CD8-positive, alpha-beta memory T cell (primary cell): ENCODE results near the gene GTF3C5. TPM values are rescaled to one million over a fixed set of nuclear protein-coding genes. Genes with fewer than 3 reads are reported as not detected.
A peak's percentile ranks its signal among the peaks of the same experiment; 100 is the strongest.

Experiments
- CTCF ChIA-PET: fragments of 350-600 bp; sonication (Branson Sonifier 250); formaldehyde crosslinking; loops from one replicate; lab custom pipeline; 2021; ENCODE audit warnings: antibody characterized with exemption; lab: Charles Lee
- POLR2A ChIA-PET: fragments of 350-600 bp; sonication (Branson Sonifier 250); formaldehyde crosslinking; loops from one replicate; lab custom pipeline; 2021; ENCODE audit warnings: antibody characterized with exemption; lab: Charles Lee
- DNase-seq, 5 donors: peaks; one replicate each; pipeline versions ENCODE4 v3.0.0 to v3.0.0-alpha.2; 2020 to 2022; ENCODE audit warnings: mixed read lengths in 1 of 5
- H3K27ac ChIP-seq: one replicate; pipeline ENCODE4 v1.7.0; 2013; ENCODE audit warnings: low read depth, mild to moderate bottlenecking, low read length, moderate library complexity
- H3K27me3 ChIP-seq: 2 replicates; pipeline ENCODE4 v1.7.0; 2013; ENCODE audit warnings: low read length, mild to moderate bottlenecking; ENCODE audit not compliant: insufficient read depth, poor library complexity, severe bottlenecking
- H3K36me3 ChIP-seq: 2 replicates; pipeline ENCODE4 v1.7.0; 2013; ENCODE audit warnings: mild to moderate bottlenecking, low read length, moderate library complexity; ENCODE audit not compliant: insufficient read depth
- H3K4me1 ChIP-seq: 2 replicates; pipeline ENCODE4 v1.7.0; 2013; ENCODE audit warnings: mild to moderate bottlenecking, low read length, moderate library complexity; ENCODE audit not compliant: insufficient read depth
- H3K4me3 ChIP-seq: 2 replicates; pipeline ENCODE4 v1.7.0; 2013; ENCODE audit warnings: mild to moderate bottlenecking, low read length
- H3K9me3 ChIP-seq: 2 replicates; pipeline ENCODE4 v1.7.0; 2013; ENCODE audit warnings: mild to moderate bottlenecking, low read length
- H3K27ac Mint-ChIP-seq, 8 donors: one replicate each; pipeline ENCODE4 v1.8.0; 2020 to 2021; ENCODE audit warnings: mixed read lengths in 8 of 8, mild to moderate bottlenecking in 6 of 8, inconsistent platforms in 3 of 8, moderate library complexity in 3 of 8
- H3K27me3 Mint-ChIP-seq, 2 donors: one replicate each; pipeline ENCODE4 v1.8.0; 2020 to 2021; ENCODE audit warnings: mixed read lengths in 2 of 2, mild to moderate bottlenecking in 1 of 2, moderate library complexity in 1 of 2
- H3K36me3 Mint-ChIP-seq, 3 donors: one replicate each; pipeline ENCODE4 v1.8.0; 2020 to 2021; ENCODE audit warnings: mixed read lengths in 3 of 3, inconsistent platforms in 1 of 3, mild to moderate bottlenecking in 1 of 3
- H3K4me1 Mint-ChIP-seq, 3 donors: one replicate each; pipeline ENCODE4 v1.8.0; 2020 to 2021; ENCODE audit warnings: mixed read lengths in 3 of 3, inconsistent platforms in 1 of 3, mild to moderate bottlenecking in 1 of 3
- H3K4me3 Mint-ChIP-seq, 7 donors: one replicate each; pipeline ENCODE4 v1.8.0; 2020 to 2021; ENCODE audit warnings: mixed read lengths in 7 of 7, mild to moderate bottlenecking in 6 of 7, moderate library complexity in 4 of 7, inconsistent platforms in 2 of 7
- H3K9me3 Mint-ChIP-seq, 5 donors: one replicate each; pipeline ENCODE4 v1.8.0; 2020 to 2022; ENCODE audit warnings: mixed read lengths in 5 of 5, mild to moderate bottlenecking in 3 of 5, moderate library complexity in 2 of 5, inconsistent platforms in 1 of 5
- polyA plus RNA-seq: library from polyadenylated mRNA; unstranded; fragments of 300-500 nt; fragmentation: Illumina TruSeq; gene quantifications from one replicate; pipeline ENCODE4 v1.2.3, GENCODE V29; 2021
- total RNA-seq, 2 experiments: library from RNA; stranded (reverse); gene quantifications; one replicate each; pipeline ENCODE4 v1.2.3, GENCODE V29; 2021

GTF3C5 gene, protein sequence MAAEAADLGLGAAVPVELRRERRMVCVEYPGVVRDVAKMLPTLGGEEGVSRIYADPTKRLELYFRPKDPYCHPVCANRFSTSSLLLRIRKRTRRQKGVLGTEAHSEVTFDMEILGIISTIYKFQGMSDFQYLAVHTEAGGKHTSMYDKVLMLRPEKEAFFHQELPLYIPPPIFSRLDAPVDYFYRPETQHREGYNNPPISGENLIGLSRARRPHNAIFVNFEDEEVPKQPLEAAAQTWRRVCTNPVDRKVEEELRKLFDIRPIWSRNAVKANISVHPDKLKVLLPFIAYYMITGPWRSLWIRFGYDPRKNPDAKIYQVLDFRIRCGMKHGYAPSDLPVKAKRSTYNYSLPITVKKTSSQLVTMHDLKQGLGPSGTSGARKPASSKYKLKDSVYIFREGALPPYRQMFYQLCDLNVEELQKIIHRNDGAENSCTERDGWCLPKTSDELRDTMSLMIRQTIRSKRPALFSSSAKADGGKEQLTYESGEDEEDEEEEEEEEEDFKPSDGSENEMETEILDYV
- total RNA-seq = 10 to 100 TPM; 87.8 to 91.8 TPM
- 38.5 TPM for polyA plus RNA-seq

- peak within 1 kb of the TSS; percentile 87 for H3K27ac ChIP-seq
- ChIA-PET CTCF (interaction anchor here (1.0 to 4.4 kb wide), 9 partner anchors 8 to 456 kb away, joined by 3 to 33 read pairs (median 7); no protein-coding TSS in a partner anchor), POLR2A (interaction anchor here (0.6 to 2.0 kb wide), 12 partner anchors 11 to 797 kb away, joined by 3 to 20 read pairs (median 4); partner anchors contain the start of genes DDX31 and TSC1)
- H3K36me3 ChIP-seq = no peaks in the 10 kb centered on the region
- peak within 1 kb of the TSS; percentile 95 to 100 (median 97) for H3K27ac Mint-ChIP-seq
- H3K36me3 Mint-ChIP-seq = peaks cover 0 to 17% (median 3%) of the 10 kb centered on the region in 3 donors
- no peaks in the 10 kb centered on the region for H3K9me3 ChIP-seq
- H3K4me1 Mint-ChIP-seq = peaks cover 49 to 76% (median 59%) of the 10 kb centered on the region in 3 donors
- peak within 1 kb of the TSS; percentile 94 to 99 (median 96) for H3K4me3 Mint-ChIP-seq
- H3K9me3 Mint-ChIP-seq = no peaks in the 10 kb centered on the region
- peaks cover 0 to 1% of the 10 kb centered on the region in 2 donors for H3K27me3 Mint-ChIP-seq
- peak within 1 kb of the TSS; percentile 72 for H3K4me3 ChIP-seq
- H3K27me3 ChIP-seq = no peaks in the 10 kb centered on the region
- peak; percentile 88 to 95 (median 94) for DNase-seq
- peaks cover 26% of the 10 kb centered on the region for H3K4me1 ChIP-seq
These were observed at the start of gene GTF3C5 for GRCh38 chr9:133030317-133031129. Gene GTF3C5, plus strand, starts transcription at chr9:133030997. Its CDS starts 15 bp downstream, at chr9:133031012.

GRCh38 chr9:132982458-132982857, 48.3 kb upstream of the GTF3C5 start:
- Mint-ChIP-seq H3K27me3 (peaks cover 49 to 57% of the 10 kb centered on the region in 2 donors), H3K4me3 (no peak overlapping the region), H3K36me3 (no peaks in the 10 kb centered on the region), H3K27ac (peak overlapping the region in 1 of 8 donors; percentile 12), H3K9me3 (no peaks in the 10 kb centered on the region), H3K4me1 (peaks cover 2 to 5% (median 4%) of the 10 kb centered on the region in 3 donors)
- Histone ChIP-seq H3K27me3 (peaks cover 19% of the 10 kb centered on the region), H3K9me3 (no peaks in the 10 kb centered on the region), H3K4me1 (peaks cover 5% of the 10 kb centered on the region), H3K27ac (peak overlapping the region; percentile 59), H3K4me3 (no peak overlapping the region), H3K36me3 (no peaks in the 10 kb centered on the region)
- POLR2A ChIA-PET = no interaction called here
- DNase-seq = no peak
- CTCF ChIA-PET = interaction anchor here (1.0 kb wide), 1 partner anchor 39 kb away, joined by 3 read pairs; no protein-coding TSS in a partner anchor

GRCh38 chr9:132983491-132984201, 47.2 kb upstream of the GTF3C5 start:
- ChIA-PET POLR2A (no interaction called here), CTCF (no interaction called here)
- Histone ChIP-seq H3K27ac (peak overlapping the region; percentile 59), H3K36me3 (no peaks in the 10 kb centered on the region), H3K9me3 (no peaks in the 10 kb centered on the region), H3K27me3 (peaks cover 16% of the 10 kb centered on the region), H3K4me3 (no peak overlapping the region), H3K4me1 (no peaks in the 10 kb centered on the region)
- Mint-ChIP-seq H3K27ac (no peak overlapping the region), H3K4me3 (no peak overlapping the region), H3K36me3 (no peaks in the 10 kb centered on the region), H3K4me1 (peaks cover 0 to 1% (median 1%) of the 10 kb centered on the region in 3 donors), H3K9me3 (no peaks in the 10 kb centered on the region), H3K27me3 (peaks cover 51 to 57% of the 10 kb centered on the region in 2 donors)
- DNase-seq = no peak

GRCh38 chr9:132984202-132985070, 46.4 kb upstream of the GTF3C5 start:
- peak overlapping the region; percentile 54 for H3K27ac ChIP-seq
- H3K27me3 ChIP-seq = peaks cover 8% of the 10 kb centered on the region
- ChIA-PET CTCF (interaction anchor here (0.6 kb wide), 1 partner anchor 37 kb away, joined by 3 read pairs; no protein-coding TSS in a partner anchor), POLR2A (no interaction called here)
- no peaks in the 10 kb centered on the region for H3K4me1 ChIP-seq
- Mint-ChIP-seq H3K4me1 (no peaks in the 10 kb centered on the region), H3K4me3 (no peak overlapping the region), H3K9me3 (no peaks in the 10 kb centered on the region), H3K27ac (no peak overlapping the region), H3K36me3 (no peaks in the 10 kb centered on the region), H3K27me3 (peaks cover 44 to 56% of the 10 kb centered on the region in 2 donors)
- no peaks in the 10 kb centered on the region for H3K9me3 ChIP-seq
- no peaks in the 10 kb centered on the region for H3K36me3 ChIP-seq
- no peak overlapping the region for H3K4me3 ChIP-seq
- no peak for DNase-seq

GRCh38 chr9:132985071-132985350, 45.8 kb upstream of the GTF3C5 start:
- Mint-ChIP-seq H3K27ac (no peak overlapping the region), H3K9me3 (no peaks in the 10 kb centered on the region), H3K4me3 (no peak overlapping the region), H3K4me1 (no peaks in the 10 kb centered on the region), H3K36me3 (peaks cover 0 to under 1% (median 0%) of the 10 kb centered on the region in 3 donors), H3K27me3 (peaks cover 40 to 52% of the 10 kb centered on the region in 2 donors)
- DNase-seq = no peak
- ChIA-PET POLR2A (no interaction called here), CTCF (interaction anchor here (0.6 kb wide), 1 partner anchor 37 kb away, joined by 3 read pairs; no protein-coding TSS in a partner anchor)
- H3K27me3 ChIP-seq = peaks cover 4% of the 10 kb centered on the region
- no peak overlapping the region for H3K4me3 ChIP-seq
- no peaks in the 10 kb centered on the region for H3K4me1 ChIP-seq
- H3K27ac ChIP-seq = peak overlapping the region; percentile 39
- no peaks in the 10 kb centered on the region for H3K9me3 ChIP-seq
- H3K36me3 ChIP-seq = no peaks in the 10 kb centered on the region

- peak overlapping the region; percentile 39 for H3K27ac ChIP-seq
- Mint-ChIP-seq H3K4me3 (no peak overlapping the region), H3K9me3 (no peaks in the 10 kb centered on the region), H3K36me3 (peaks cover 0 to 2% (median 0%) of the 10 kb centered on the region in 3 donors), H3K4me1 (no peaks in the 10 kb centered on the region), H3K27me3 (peaks cover 37 to 53% of the 10 kb centered on the region in 2 donors), H3K27ac (no peak overlapping the region)
- H3K4me3 ChIP-seq = no peak overlapping the region
- no peaks in the 10 kb centered on the region for H3K36me3 ChIP-seq
- H3K9me3 ChIP-seq = no peaks in the 10 kb centered on the region
- DNase-seq = no peak
- H3K4me1 ChIP-seq = no peaks in the 10 kb centered on the region
- H3K27me3 ChIP-seq = peaks cover 2% of the 10 kb centered on the region
- POLR2A ChIA-PET = no interaction called here
- CTCF ChIA-PET = no interaction called here
These were observed 45.3 kb upstream of the GTF3C5 start for GRCh38 chr9:132985489-132985888.

GRCh38 chr9:132986114-132986513, 44.7 kb upstream of the GTF3C5 start:
- ChIA-PET CTCF (no interaction called here), POLR2A (no interaction called here)
- Histone ChIP-seq H3K36me3 (no peaks in the 10 kb centered on the region), H3K4me3 (no peak overlapping the region), H3K4me1 (no peaks in the 10 kb centered on the region), H3K9me3 (no peaks in the 10 kb centered on the region), H3K27ac (no peak overlapping the region), H3K27me3 (no peaks in the 10 kb centered on the region)
- Mint-ChIP-seq H3K27ac (no peak overlapping the region), H3K4me1 (no peaks in the 10 kb centered on the region), H3K36me3 (peaks cover 0 to 2% (median 0%) of the 10 kb centered on the region in 3 donors), H3K4me3 (no peak overlapping the region), H3K27me3 (peaks cover 34 to 47% of the 10 kb centered on the region in 2 donors), H3K9me3 (no peaks in the 10 kb centered on the region)
- no peak for DNase-seq
